Measurements from ENCODE around the gene SLC37A1. TPM values are rescaled to one million over a fixed set of nuclear protein-coding genes. Genes with fewer than 3 reads are reported as not detected.

SLC37A1 gene
- 2.9 to 3.5 TPM (median 3.3 TPM) in 5 replicates for total RNA-seq (2022; extraction: Qiagen RNA extraction)

GRCh38 chr21:42513151-42513984 lies at the start of gene SLC37A1:
TSS of gene SLC37A1 (plus strand) at chr21:42513852. CDS start at chr21:42518455, 4,603 bp downstream.

GRCh38 chr21:42496120-42496838 lies 17.4 kb upstream of the SLC37A1 start, which contains the start of gene RSPH1:
TSS of gene RSPH1 (minus strand) at chr21:42496224. CDS start at chr21:42496186, 38 bp downstream.

Other genes starting within 250 kb of the SLC37A1 start
- gene TFF3, start 198.4 kb upstream of the SLC37A1 start, total RNA-seq (2022; extraction: Qiagen RNA extraction), result 0.25 TPM in 1 of 5 replicates, not detected in the others
- gene TFF2, start 162.9 kb upstream of the SLC37A1 start, total RNA-seq (2022; extraction: Qiagen RNA extraction), result not detected in 5 replicates
- gene TFF1, start 147.3 kb upstream of the SLC37A1 start, total RNA-seq (2022; extraction: Qiagen RNA extraction), result 21.7 to 28.6 TPM (median 26.5 TPM) in 5 replicates
- gene TMPRSS3, start 117.8 kb upstream of the SLC37A1 start, total RNA-seq (2022; extraction: Qiagen RNA extraction), result 0.10 to 0.36 TPM (median 0.22 TPM) in 5 replicates
- gene UBASH3A, start 110.0 kb upstream of the SLC37A1 start, total RNA-seq (2022; extraction: Qiagen RNA extraction), result 0.12 to 0.20 TPM (median 0.13 TPM) in 5 replicates
- gene RSPH1, start 17.6 kb upstream of the SLC37A1 start, total RNA-seq (2022; extraction: Qiagen RNA extraction), result 0.63 to 0.93 TPM (median 0.84 TPM) in 5 replicates
- 1.1 to 1.8 TPM (median 1.2 TPM) in 5 replicates for gene PDE9A, start 139.8 kb downstream of the SLC37A1 start, total RNA-seq (2022; extraction: Qiagen RNA extraction)